DND-41 (cell line): ENCODE data around the gene ASB1.
"Not testable (repeated sequence)": the region's sequence is repeated elsewhere in the genome, so short reads cannot be mapped to it uniquely, and the experiment has no call there.

Experiments used
- ATAC-seq: fragments of 200-7000 bp; cut with Tn5 transposase; 3 replicates; pipeline ENCODE4 v1.9.1; 2021; ENCODE audit warnings: low read depth; ENCODE audit not compliant: insufficient read depth
- DNase-seq: peaks from one replicate; pipeline ENCODE4 v3.0.0-alpha.2; 2020
- H2AFZ ChIP-seq: 2 replicates; pipeline ENCODE4 v1.6.0; 2012; ENCODE audit warnings: low read depth, low read length
- H3K27ac ChIP-seq: 2 replicates; pipeline ENCODE4 v1.5.1; 2012; ENCODE audit warnings: low read length, inconsistent platforms
- H3K27me3 ChIP-seq: fragments of 200-600 bp; sonication (generic); 2 replicates; pipeline ENCODE4 v1.6.0; 2012; ENCODE audit warnings: low read length, mild to moderate bottlenecking, inconsistent platforms; ENCODE audit not compliant: insufficient read depth, poor library complexity
- H3K36me3 ChIP-seq: 2 replicates; pipeline ENCODE4 v1.5.1; 2012; ENCODE audit warnings: low read length, inconsistent platforms; ENCODE audit not compliant: insufficient read depth
- H3K4me1 ChIP-seq: 2 replicates; pipeline ENCODE4 v1.5.1; 2012; ENCODE audit warnings: mild to moderate bottlenecking, low read length; ENCODE audit not compliant: insufficient read depth
- H3K4me2 ChIP-seq: 2 replicates; pipeline ENCODE4 v1.6.0; 2012; ENCODE audit warnings: mild to moderate bottlenecking, moderate library complexity, low read length, inconsistent platforms; ENCODE audit not compliant: insufficient read depth
- H3K4me3 ChIP-seq, 2 experiments: fragments of 200-600 bp in 1 of 2; shearing (Covaris generic) in 1 of 2; 2 replicates each; pipeline ENCODE4 v1.5.1; 2012 to 2016; ENCODE audit warnings: inconsistent platforms in 2 of 2, low read length in 2 of 2, mild to moderate bottlenecking in 2 of 2, low read depth in 1 of 2, moderate library complexity in 1 of 2
- H3K79me2 ChIP-seq: 2 replicates; pipeline ENCODE4 v1.6.0; 2012; ENCODE audit warnings: low read length, inconsistent platforms; ENCODE audit not compliant: insufficient read depth
- H3K9ac ChIP-seq: 2 replicates; pipeline ENCODE4 v1.6.0; 2012; ENCODE audit warnings: low read depth, mild to moderate bottlenecking, inconsistent platforms, low read length, moderate library complexity
- H3K9me3 ChIP-seq: 2 replicates; pipeline ENCODE4 v1.5.1; 2012; ENCODE audit warnings: low read length, moderate library complexity, mild to moderate bottlenecking, inconsistent platforms; ENCODE audit not compliant: insufficient read depth, severe bottlenecking
- H4K20me1 ChIP-seq: 2 replicates; pipeline ENCODE4 v1.6.0; 2012; ENCODE audit warnings: low read length; ENCODE audit not compliant: insufficient read depth
- EZH2 ChIP-seq: IDR thresholded peaks from 3 replicates; pipeline ENCODE4 v1.6.1; 2012; ENCODE audit warnings: borderline replicate concordance, low read depth, mild to moderate bottlenecking, moderate library complexity, low read length, inconsistent platforms; ENCODE audit not compliant: severe bottlenecking
- TF ChIP-seq, protein P1 (sequence below): IDR thresholded peaks from 2 replicates; pipeline ENCODE4 v1.5.1; 2012; ENCODE audit warnings: borderline replicate concordance, low read length, moderate library complexity, mild to moderate bottlenecking; ENCODE audit not compliant: poor library complexity, severe bottlenecking; ENCODE audit errors: extremely low read depth

The ASB1 gene

GRCh38 chr2:238440331-238440730 lies 13.6 kb downstream of the ASB1 start:
- H3K36me3 ChIP-seq, result peaks cover 80% of the 10 kb centered on the region
- ATAC-seq (no peak), DNase-seq (no peak)
- H3K4me2 ChIP-seq, result no peak overlapping the region
- H3K9me3 ChIP-seq, result no peaks in the 10 kb centered on the region
- TF ChIP-seq, protein P1, sequence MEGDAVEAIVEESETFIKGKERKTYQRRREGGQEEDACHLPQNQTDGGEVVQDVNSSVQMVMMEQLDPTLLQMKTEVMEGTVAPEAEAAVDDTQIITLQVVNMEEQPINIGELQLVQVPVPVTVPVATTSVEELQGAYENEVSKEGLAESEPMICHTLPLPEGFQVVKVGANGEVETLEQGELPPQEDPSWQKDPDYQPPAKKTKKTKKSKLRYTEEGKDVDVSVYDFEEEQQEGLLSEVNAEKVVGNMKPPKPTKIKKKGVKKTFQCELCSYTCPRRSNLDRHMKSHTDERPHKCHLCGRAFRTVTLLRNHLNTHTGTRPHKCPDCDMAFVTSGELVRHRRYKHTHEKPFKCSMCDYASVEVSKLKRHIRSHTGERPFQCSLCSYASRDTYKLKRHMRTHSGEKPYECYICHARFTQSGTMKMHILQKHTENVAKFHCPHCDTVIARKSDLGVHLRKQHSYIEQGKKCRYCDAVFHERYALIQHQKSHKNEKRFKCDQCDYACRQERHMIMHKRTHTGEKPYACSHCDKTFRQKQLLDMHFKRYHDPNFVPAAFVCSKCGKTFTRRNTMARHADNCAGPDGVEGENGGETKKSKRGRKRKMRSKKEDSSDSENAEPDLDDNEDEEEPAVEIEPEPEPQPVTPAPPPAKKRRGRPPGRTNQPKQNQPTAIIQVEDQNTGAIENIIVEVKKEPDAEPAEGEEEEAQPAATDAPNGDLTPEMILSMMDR, result no peak
- no peak for TF ChIP-seq EZH2
- no peaks in the 10 kb centered on the region for H3K4me1 ChIP-seq
- H3K9ac ChIP-seq, result no peak overlapping the region
- no peak overlapping the region for H3K27ac ChIP-seq
- no peak overlapping the region for H3K4me3 ChIP-seq
- H2AFZ ChIP-seq, result no peak overlapping the region
- H4K20me1 ChIP-seq, result peaks cover 40% of the 10 kb centered on the region
- H3K79me2 ChIP-seq, result peaks cover 86% of the 10 kb centered on the region
- no peaks in the 10 kb centered on the region for H3K27me3 ChIP-seq

DNA sequence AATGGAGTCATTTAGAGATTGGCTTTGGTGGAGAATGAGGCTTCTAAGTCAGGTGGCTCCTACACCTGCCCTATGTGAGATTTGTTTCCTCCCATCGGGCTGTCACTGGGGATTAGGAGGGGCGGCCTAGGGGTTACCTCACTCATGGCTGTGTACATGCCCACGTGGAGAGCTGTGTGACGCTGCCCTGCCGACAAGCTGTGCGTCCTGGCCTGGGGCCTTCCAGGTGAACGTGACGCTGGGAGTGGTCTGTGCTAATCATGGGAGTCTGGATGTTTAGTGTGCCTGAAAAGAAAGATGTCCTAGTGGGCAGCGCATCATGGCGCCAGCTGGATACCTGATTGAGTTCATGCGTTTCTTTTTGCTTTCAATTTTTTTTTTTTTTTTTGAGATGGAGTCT lies 14.0 kb downstream of the ASB1 start:
- peaks cover 36% of the 10 kb centered on the region for H4K20me1 ChIP-seq
- H3K27me3 ChIP-seq, result no peaks in the 10 kb centered on the region
- no peak overlapping the region for H3K4me3 ChIP-seq
- no peak overlapping the region for H2AFZ ChIP-seq
- TF ChIP-seq EZH2, result no peak
- TF ChIP-seq, protein P1, result no peak
- DNase-seq (no peak), ATAC-seq (no peak)
- no peaks in the 10 kb centered on the region for H3K9me3 ChIP-seq
- H3K79me2 ChIP-seq, result peaks cover 81% of the 10 kb centered on the region
- H3K4me2 ChIP-seq, result no peak overlapping the region
- H3K4me1 ChIP-seq, result no peaks in the 10 kb centered on the region
- H3K27ac ChIP-seq, result no peak overlapping the region
- peaks cover 80% of the 10 kb centered on the region for H3K36me3 ChIP-seq
- no peak overlapping the region for H3K9ac ChIP-seq

- Histone ChIP-seq H3K4me1 (no peaks in the 10 kb centered on the region), H4K20me1 (peaks cover 35% of the 10 kb centered on the region), H3K9ac (no peak overlapping the region), H3K4me3 (no peak overlapping the region), H3K36me3 (peaks cover 82% of the 10 kb centered on the region), H3K27me3 (no peaks in the 10 kb centered on the region), H3K4me2 (no peak overlapping the region), H3K9me3 (no peaks in the 10 kb centered on the region), H3K27ac (no peak overlapping the region), H3K79me2 (peaks cover 76% of the 10 kb centered on the region), H2AFZ (no peak overlapping the region)
- TF ChIP-seq, protein P1, result no peak
- TF ChIP-seq EZH2, result no peak
- ATAC-seq, result no peak
- no peak for DNase-seq
Observed at GRCh38 chr2:238441262-238442114, 14.8 kb downstream of the ASB1 start.

DNA sequence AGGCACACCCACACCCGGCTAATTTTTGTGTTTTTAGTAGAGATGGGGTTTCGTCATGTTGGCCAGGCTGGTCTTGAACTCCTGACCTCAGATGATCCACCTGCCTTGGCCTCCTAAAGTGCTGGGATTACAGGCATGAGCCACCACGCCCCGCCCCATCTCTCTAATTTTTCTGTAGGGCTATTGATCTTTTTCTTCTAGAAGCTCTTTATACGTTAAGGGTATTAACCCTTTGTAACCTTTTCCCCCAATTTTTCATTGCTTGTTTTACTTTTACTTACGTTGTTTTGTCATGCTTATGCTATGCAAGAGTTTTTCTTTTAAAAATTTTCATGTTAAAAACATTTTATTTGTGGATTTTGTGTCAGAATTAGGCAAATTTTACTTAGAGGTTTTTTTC lies 15.5 kb downstream of the ASB1 start:
- ATAC-seq, H2AFZ ChIP-seq, H3K27me3 ChIP-seq, DNase-seq, H3K4me2 ChIP-seq, H3K4me3 ChIP-seq, H3K9ac ChIP-seq, H3K27ac ChIP-seq, H3K4me1 ChIP-seq, H3K9me3 ChIP-seq: not testable (repeated sequence)
- Histone ChIP-seq H3K79me2 (peaks cover 70% of the 10 kb centered on the region), H3K36me3 (peaks cover 83% of the 10 kb centered on the region), H4K20me1 (peaks cover 35% of the 10 kb centered on the region)
